ENCODE results near the gene HDHD5. TPM values are rescaled to one million over a fixed set of nuclear protein-coding genes. Genes with fewer than 3 reads are reported as not detected.

HDHD5 gene
- total RNA-seq, 4 donors from 2014 or later: 36.8 to 50.4 (median 39.7) TPM

GRCh38 chr22:17114898-17115235, 44.2 kb downstream of the HDHD5 start:
- WGBS, 2 donors: 79 to 80% methylated on average over 9 of the region's 9 CpGs
- no peak for TF ChIP-seq CTCF (IDR thresholded peaks at IDR 0.05)
- no peak for TF ChIP-seq POLR2A (IDR thresholded peaks at IDR 0.05)
- H3K4me3 ChIP-seq (ENCODE audit: low read depth, poor library complexity, severe bottlenecking): no peak overlapping the region
- DNase-seq (ENCODE audit: low spot score in 2 of 2): no peak
- intact Hi-C loops (cut with DNase I; ENCODE audit: low total_unique reads): no loop called here

GRCh38 chr22:17114173-17114897, 44.7 kb downstream of the HDHD5 start:
- no peak overlapping the region for H3K4me3 ChIP-seq (ENCODE audit: low read depth, poor library complexity, severe bottlenecking)
- DNase-seq (ENCODE audit: low spot score in 2 of 2): no peak
- TF ChIP-seq POLR2A (IDR thresholded peaks at IDR 0.05): no peak
- no peak for TF ChIP-seq CTCF (IDR thresholded peaks at IDR 0.05)
- intact Hi-C loops (cut with DNase I; ENCODE audit: low total_unique reads): no loop called here
- 64 to 65% methylated on average over 13 of the region's 13 CpGs for WGBS, 2 donors

- TF ChIP-seq POLR2A (IDR thresholded peaks at IDR 0.05) (no peak), CTCF (IDR thresholded peaks at IDR 0.05) (no peak)
- no peak for DNase-seq (ENCODE audit: low spot score in 2 of 2)
- no peak overlapping the region for H3K4me3 ChIP-seq (ENCODE audit: low read depth, poor library complexity, severe bottlenecking)
- 75 to 78% methylated on average over 8 of the region's 8 CpGs for WGBS, 2 donors
- intact Hi-C loops (cut with DNase I; ENCODE audit: low total_unique reads): no loop called here
Observed at GRCh38 chr22:17113600-17113999, 45.5 kb downstream of the HDHD5 start.

GRCh38 chr22:17112491-17113042, 46.5 kb downstream of the HDHD5 start:
- no peak for DNase-seq (ENCODE audit: low spot score in 2 of 2)
- 59 to 71% methylated on average over 9 of the region's 9 CpGs for WGBS, 2 donors
- intact Hi-C loops (cut with DNase I; ENCODE audit: low total_unique reads): no loop called here
- no peak overlapping the region for H3K4me3 ChIP-seq (ENCODE audit: low read depth, poor library complexity, severe bottlenecking)
- no peak for TF ChIP-seq CTCF (IDR thresholded peaks at IDR 0.05)
- TF ChIP-seq POLR2A (IDR thresholded peaks at IDR 0.05): no peak

- intact Hi-C loops (cut with DNase I; ENCODE audit: low total_unique reads): no loop called here
- TF ChIP-seq CTCF (IDR thresholded peaks at IDR 0.05) (no peak), POLR2A (IDR thresholded peaks at IDR 0.05) (no peak)
- DNase-seq (ENCODE audit: low spot score in 2 of 2): no peak
- 67 to 70% methylated on average over 13 of the region's 13 CpGs for WGBS, 2 donors
- H3K4me3 ChIP-seq (ENCODE audit: low read depth, poor library complexity, severe bottlenecking): no peak overlapping the region
Observed at GRCh38 chr22:17110791-17111550, 48.1 kb downstream of the HDHD5 start.
